ENCODE results near the gene SLC2A8.
A peak's percentile ranks its signal among the peaks of the same experiment; 100 is the strongest.

SLC2A8 gene

DNA sequence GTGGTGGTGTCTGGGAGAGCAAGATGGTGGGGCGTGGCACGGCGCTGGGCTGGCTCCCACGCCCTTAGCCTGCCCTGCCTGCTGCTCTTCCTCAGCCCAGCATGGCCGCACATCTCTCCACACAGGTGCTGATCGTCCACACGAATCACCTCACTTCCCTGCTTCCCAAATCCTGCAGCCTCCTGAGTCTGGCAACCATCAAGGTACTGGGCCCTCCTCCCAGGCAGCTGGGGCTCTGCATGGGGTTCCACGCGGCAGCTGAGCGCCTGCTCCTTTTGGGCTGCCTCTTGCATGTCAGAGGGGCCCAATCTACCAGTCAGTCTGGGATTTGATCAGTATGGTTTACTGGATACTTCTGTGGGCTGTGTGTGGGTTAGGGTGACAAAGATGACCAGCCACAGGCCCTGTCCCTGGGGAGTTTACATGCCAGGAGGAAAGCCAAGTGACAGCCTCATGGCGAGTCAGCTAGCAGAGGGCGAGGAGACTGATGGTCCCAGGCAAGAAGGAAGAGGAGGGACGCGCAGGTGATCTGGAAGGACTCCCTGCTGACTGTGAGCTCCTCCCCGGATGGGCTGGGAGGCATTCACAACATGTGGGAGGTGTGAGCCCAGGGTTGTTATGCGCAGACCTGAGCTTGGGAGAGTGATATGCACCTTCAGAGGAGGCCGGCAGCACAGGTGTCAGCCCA is 60.4 kb downstream of the SLC2A8 start:
- TF ChIP-seq GATA1 (IDR thresholded peaks at IDR 0.05; ENCODE audit: low read depth, low read length) (no peak), POLR2A (IDR thresholded peaks at IDR 0.05; ENCODE audit: low read length) (no peak)
- peak in 1 of 2 experiments; percentile 30 for DNase-seq
